A673 (cell line): ENCODE data around the gene SLC47A1. TPM values are rescaled to one million over a fixed set of nuclear protein-coding genes. Genes with fewer than 3 reads are reported as not detected.

ENCODE experiments used
- BruUV-seq: library from RNA; stranded (reverse); fragments of 400-500 nt; replicated peaks from 2 replicates; lab custom pipeline; 2021; lab: Mats Ljungman, UMichigan
- CTCF ChIA-PET: fragments of 300-600 bp; sonication (Branson Sonifier 250); formaldehyde crosslinking; loops from one replicate; lab custom pipeline; 2022; ENCODE audit warnings: antibody characterized with exemption; lab: Charles Lee
- POLR2A ChIA-PET: fragments of 300-600 bp; sonication (Branson Sonifier 250); formaldehyde crosslinking; loops from one replicate; lab custom pipeline; 2022; ENCODE audit warnings: antibody characterized with exemption; ENCODE audit not compliant: low non-redundant PET; lab: Charles Lee
- DNase-seq: peaks from one replicate; pipeline ENCODE4 v3.0.0-alpha.2; 2015; ENCODE audit warnings: low spot score
- H3K27ac ChIP-seq: fragments of 200-600 bp; sonication (generic); 2 replicates; pipeline ENCODE4 v1.5.1; 2016; ENCODE audit warnings: mixed run types, low read depth, mild to moderate bottlenecking, mixed read lengths, antibody characterized with exemption, low read length; ENCODE audit not compliant: poor library complexity, severe bottlenecking
- H3K27me3 ChIP-seq: fragments of 200-600 bp; sonication (generic); replicated peaks from 2 replicates; pipeline ENCODE4 v1.6.1; 2017; ENCODE audit warnings: mixed run types, low read depth, mild to moderate bottlenecking, mixed read lengths, antibody characterized with exemption, low read length; ENCODE audit not compliant: insufficient read depth, poor library complexity
- H3K36me3 ChIP-seq: fragments of 200-600 bp; sonication (generic); 2 replicates; pipeline ENCODE4 v1.6.1; 2016; ENCODE audit warnings: mixed run types, mild to moderate bottlenecking, mixed read lengths, antibody characterized with exemption, low read length; ENCODE audit not compliant: insufficient read depth, poor library complexity, severe bottlenecking
- H3K4me1 ChIP-seq: fragments of 200-600 bp; sonication (generic); 2 replicates; pipeline ENCODE4 v1.6.1; 2017; ENCODE audit warnings: mixed run types, mild to moderate bottlenecking, mixed read lengths, antibody characterized with exemption, low read length; ENCODE audit not compliant: insufficient read depth, poor library complexity, severe bottlenecking
- H3K4me3 ChIP-seq: fragments of 200-600 bp; sonication (generic); 2 replicates; pipeline ENCODE4 v1.5.1; 2016; ENCODE audit warnings: low read depth, mixed run types, mild to moderate bottlenecking, mixed read lengths, low read length; ENCODE audit not compliant: poor library complexity, severe bottlenecking
- H3K9me3 ChIP-seq: fragments of 200-600 bp; sonication (generic); 2 replicates; pipeline ENCODE4 v1.6.1; 2016; ENCODE audit warnings: mixed run types, low read depth, mild to moderate bottlenecking, mixed read lengths, antibody characterized with exemption, low read length; ENCODE audit not compliant: poor library complexity, severe bottlenecking
- CTCF ChIP-seq: fragments of 300-800, 200-600 bp; sonication (generic); conservative IDR thresholded peaks from 2 replicates; pipeline ENCODE4 v1.5.1; 2017; ENCODE audit warnings: low read depth, mild to moderate bottlenecking, antibody characterized with exemption, low read length, moderate library complexity, mixed read lengths
- EZH2 ChIP-seq: fragments of 200-600 bp; sonication (generic); IDR thresholded peaks from 2 replicates; pipeline ENCODE4 v1.6.1; 2017; ENCODE audit warnings: borderline replicate concordance, low read depth, mild to moderate bottlenecking, mixed read lengths, antibody characterized with exemption, low read length; ENCODE audit not compliant: poor library complexity, severe bottlenecking
- intact Hi-C: fragments of 100-400 bp; cut with micrococcal nuclease; formaldehyde crosslinking; loops from one replicate; pipeline ENCODE4 v1.10.0; 2022; ENCODE audit not compliant: unreplicated experiment
- total RNA-seq: library from RNA; stranded (reverse); gene quantifications from 2 replicates; pipeline ENCODE4 v1.2.3, GENCODE V29; 2021

SLC47A1 gene
- total RNA-seq, 1 experiment from 2014 or later = 2.1 TPM

GRCh38 chr17:19561697-19562318, 28.2 kb downstream of the SLC47A1 start:
- no TSS peak for BruUV-seq
- Histone ChIP-seq H3K4me1 (no peaks in the 10 kb centered on the region), H3K9me3 (no peaks in the 10 kb centered on the region), H3K4me3 (no peak overlapping the region), H3K27me3 (no peaks in the 10 kb centered on the region), H3K36me3 (no peaks in the 10 kb centered on the region), H3K27ac (no peak overlapping the region)
- ChIA-PET CTCF (no interaction called here), POLR2A (no interaction called here)
- intact Hi-C loops = no loop called here
- TF ChIP-seq CTCF = no peak
- no peak for TF ChIP-seq EZH2
- no peak for DNase-seq

- intact Hi-C loops = no loop called here
- no TSS peak for BruUV-seq
- ChIA-PET POLR2A (interaction anchor here (0.7 kb wide), 1 partner anchor 197 kb away, joined by 4 read pairs; no protein-coding TSS in a partner anchor), CTCF (no interaction called here)
- Histone ChIP-seq H3K36me3 (no peaks in the 10 kb centered on the region), H3K4me1 (no peaks in the 10 kb centered on the region), H3K27ac (no peak overlapping the region), H3K4me3 (no peak overlapping the region), H3K9me3 (no peaks in the 10 kb centered on the region), H3K27me3 (no peaks in the 10 kb centered on the region)
- DNase-seq = no peak
- TF ChIP-seq CTCF (no peak), EZH2 (no peak)
Measured at GRCh38 chr17:19565817-19566575, 32.3 kb downstream of the SLC47A1 start.

- ChIA-PET POLR2A (no interaction called here), CTCF (no interaction called here)
- Histone ChIP-seq H3K4me3 (no peak overlapping the region), H3K36me3 (no peaks in the 10 kb centered on the region), H3K4me1 (no peaks in the 10 kb centered on the region), H3K9me3 (no peaks in the 10 kb centered on the region), H3K27me3 (no peaks in the 10 kb centered on the region), H3K27ac (no peak overlapping the region)
- BruUV-seq = no TSS peak
- intact Hi-C loops = no loop called here
- no peak for DNase-seq
- TF ChIP-seq CTCF (no peak), EZH2 (no peak)
Measured at GRCh38 chr17:19567216-19568015, 33.8 kb downstream of the SLC47A1 start.
